GM19025 (cell line): ENCODE measurements around the gene LGR6.
"Not testable (repeated sequence)": the region's sequence is repeated elsewhere in the genome, so short reads cannot be mapped to it uniquely, and the experiment has no call there.

Source experiments
- ATAC-seq: cut with Tn5 transposase; IDR thresholded peaks from one replicate; pipeline ENCODE4 v1.9.1; 2021; ENCODE audit warnings: mild to moderate bottlenecking, low read depth, moderate library complexity; ENCODE audit not compliant: unreplicated experiment

LGR6 gene

GRCh38 chr1:202311875-202312635 lies 118.5 kb downstream of the LGR6 start:
- ATAC-seq, result no peak

GRCh38 chr1:202315576-202316168 lies 122.1 kb downstream of the LGR6 start:
- ATAC-seq, result no peak

DNA sequence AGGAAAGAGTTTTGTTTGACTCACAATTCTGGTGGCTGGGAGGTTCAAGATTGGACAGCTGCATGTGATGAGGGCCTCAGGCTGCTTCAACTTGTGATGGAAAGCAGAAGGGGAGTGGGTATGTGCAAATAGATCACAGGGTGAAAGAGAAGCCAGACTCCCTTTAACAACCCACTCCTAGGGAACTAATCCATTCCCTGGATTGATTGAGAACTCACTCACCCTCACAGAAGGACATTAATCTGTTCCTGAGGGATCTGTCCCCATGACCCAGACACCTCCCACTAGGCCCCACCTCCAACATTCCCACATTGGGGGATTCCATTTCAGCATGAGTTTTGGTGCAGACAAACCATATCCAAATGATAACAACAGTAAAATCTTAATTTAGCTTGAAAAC lies 122.6 kb downstream of the LGR6 start:
- ATAC-seq, result no peak

- ATAC-seq, result no peak
Observed at GRCh38 chr1:202317941-202318925, 124.6 kb downstream of the LGR6 start.

DNA sequence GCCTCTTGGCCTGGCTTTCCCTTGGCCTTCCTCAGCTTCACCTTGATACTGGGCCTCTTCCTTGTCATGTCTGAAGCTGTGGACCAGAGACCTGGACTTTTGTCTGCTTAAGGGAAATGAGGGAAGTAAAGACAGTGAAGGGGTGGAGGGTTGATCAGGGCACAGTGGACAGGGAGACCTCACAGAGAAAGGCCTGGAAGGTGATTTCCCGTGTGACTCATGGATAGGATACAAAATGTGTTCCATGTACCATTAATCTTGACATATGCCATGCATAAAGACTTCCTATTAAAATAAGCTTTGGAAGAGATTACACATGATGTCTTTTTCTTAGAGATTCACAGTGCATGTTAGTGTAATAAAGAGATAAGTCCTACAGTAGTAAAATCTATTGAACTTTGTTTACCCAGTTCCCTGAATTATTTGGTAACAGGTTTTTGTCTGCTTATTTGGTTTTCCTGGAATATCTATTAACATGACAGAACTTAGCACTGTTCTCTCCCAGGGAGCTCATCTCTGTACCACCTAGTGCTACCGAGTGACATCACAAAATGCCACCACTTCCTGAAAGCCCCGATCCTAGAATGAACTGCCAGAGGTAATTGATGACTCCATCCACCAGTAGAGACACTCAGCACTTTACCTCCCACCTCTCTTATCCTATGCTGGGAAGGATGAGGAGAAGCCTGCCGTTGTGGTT lies 125.9 kb downstream of the LGR6 start:
- ATAC-seq, result no peak

GRCh38 chr1:202320081-202320405 lies 126.4 kb downstream of the LGR6 start:
- ATAC-seq, result no peak

GRCh38 chr1:202323731-202324130 lies 130.1 kb downstream of the LGR6 start:
- ATAC-seq, result no peak

GRCh38 chr1:202324646-202325045 lies 131.0 kb downstream of the LGR6 start:
- no peak for ATAC-seq

GRCh38 chr1:202329891-202330290 lies 136.3 kb downstream of the LGR6 start:
- ATAC-seq, result no peak

DNA sequence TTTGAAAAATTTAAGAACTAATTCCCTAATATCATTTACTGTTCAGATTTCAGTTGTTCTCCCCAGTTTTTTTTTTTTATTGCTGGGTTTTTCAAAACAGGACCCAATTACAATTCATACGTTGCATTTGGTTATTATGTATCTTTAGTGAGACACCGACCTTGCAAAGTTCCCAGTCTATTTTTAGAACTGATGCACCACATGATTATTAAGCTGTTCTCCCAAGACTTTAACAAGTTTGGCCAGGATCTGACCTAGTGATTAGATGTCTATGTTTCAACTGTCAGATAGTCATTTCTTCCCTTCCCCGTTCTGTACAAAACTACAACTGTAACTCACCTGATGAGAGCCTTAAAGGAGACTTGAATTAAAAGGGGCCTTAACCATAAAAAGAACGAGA lies 140.3 kb downstream of the LGR6 start:
- no peak for ATAC-seq

GRCh38 chr1:202343652-202344349 lies 150.2 kb downstream of the LGR6 start:
- ATAC-seq, result no peak

DNA sequence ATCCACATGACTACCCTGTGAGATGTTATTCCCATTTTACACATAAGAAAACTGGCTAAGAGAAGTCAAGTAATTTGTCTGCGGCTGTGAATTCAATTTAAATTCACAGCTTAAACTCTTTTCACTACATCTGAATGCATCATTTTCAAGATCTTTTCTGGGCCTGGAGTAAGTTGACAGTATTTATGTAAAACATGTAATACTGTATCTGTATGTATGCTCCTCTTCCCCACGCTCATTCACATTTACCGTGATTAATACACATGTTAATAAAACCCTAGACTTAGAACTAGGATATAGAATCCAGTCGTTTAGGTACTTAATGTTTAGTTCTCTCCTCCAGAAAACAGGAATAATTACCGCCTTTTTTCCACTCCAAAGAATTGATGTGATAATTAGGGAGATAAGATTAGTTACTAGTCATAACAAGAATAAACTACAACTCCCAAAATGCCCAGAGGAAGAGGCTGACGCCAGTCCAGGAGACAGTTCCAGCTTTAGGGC lies 154.5 kb downstream of the LGR6 start:
- no peak for ATAC-seq

GRCh38 chr1:202348509-202349205 lies 155.1 kb downstream of the LGR6 start, which contains the start of gene PPP1R12B:
PPP1R12B (plus strand) TSS chr1:202348699; CDS start chr1:202348852, 153 bp downstream.
- peak; percentile 94 for ATAC-seq

GRCh38 chr1:202349206-202349928 lies 155.8 kb downstream of the LGR6 start:
- no peak for ATAC-seq

- no peak for ATAC-seq
Observed at GRCh38 chr1:202351725-202352124, 158.1 kb downstream of the LGR6 start.

DNA sequence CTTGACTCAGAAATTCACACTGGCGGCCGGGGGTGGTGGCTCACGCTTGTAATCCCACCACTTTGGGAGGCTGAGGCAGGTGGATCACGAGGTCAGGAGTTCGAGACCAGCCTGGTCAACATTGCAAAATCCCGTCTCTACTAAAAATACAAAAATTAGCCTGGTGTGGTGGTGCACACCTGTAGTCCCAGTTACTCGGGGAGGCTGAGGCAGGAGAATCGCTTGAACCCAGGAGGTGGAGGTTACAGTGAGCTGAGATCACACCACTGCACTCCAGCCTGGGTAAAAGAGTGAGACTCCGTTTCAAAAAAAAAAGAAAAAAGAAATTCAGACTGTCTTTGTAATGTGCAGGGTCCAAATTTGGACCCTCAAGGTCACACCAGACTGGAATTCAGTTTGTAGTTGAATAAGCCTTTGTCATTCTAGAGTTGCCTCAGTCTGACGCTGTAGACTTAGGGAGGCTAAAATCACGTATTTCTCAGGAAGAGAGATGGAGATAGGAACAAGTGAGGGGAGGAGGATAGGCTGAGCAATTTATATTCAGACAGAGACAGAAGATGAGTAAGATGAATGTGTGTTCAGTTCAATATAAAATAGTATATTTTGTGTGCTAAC lies 159.1 kb downstream of the LGR6 start:
- ATAC-seq, result not testable (repeated sequence)

DNA sequence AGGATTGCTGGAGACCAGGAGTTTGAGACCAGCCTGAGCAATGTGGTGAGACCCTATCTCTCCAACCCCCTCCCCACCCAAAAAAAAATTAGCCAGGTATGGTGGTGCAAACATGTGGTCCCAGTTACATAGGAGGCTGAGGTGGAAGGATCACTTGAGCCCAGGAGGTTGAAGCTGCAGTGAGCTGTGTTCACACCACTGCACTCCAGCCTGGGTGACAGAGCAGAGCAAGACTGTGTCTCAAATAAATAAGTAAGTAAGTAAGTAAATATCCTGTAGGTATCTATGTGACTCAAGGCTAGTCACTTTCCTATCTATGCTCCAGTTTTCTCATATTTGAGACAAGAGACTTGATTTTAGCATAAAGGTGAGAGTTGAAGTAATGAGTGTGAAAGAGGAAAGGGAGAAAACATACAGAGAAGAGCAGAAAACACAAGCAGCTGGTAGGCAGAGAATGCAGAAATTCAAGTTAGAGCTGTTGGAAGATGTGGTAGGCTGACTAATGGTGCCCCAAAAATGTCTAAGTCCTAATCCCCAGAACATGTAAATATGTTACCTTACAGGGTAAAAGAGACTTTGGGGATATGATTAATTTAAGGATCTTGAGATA lies 162.4 kb downstream of the LGR6 start:
- no peak for ATAC-seq

DNA sequence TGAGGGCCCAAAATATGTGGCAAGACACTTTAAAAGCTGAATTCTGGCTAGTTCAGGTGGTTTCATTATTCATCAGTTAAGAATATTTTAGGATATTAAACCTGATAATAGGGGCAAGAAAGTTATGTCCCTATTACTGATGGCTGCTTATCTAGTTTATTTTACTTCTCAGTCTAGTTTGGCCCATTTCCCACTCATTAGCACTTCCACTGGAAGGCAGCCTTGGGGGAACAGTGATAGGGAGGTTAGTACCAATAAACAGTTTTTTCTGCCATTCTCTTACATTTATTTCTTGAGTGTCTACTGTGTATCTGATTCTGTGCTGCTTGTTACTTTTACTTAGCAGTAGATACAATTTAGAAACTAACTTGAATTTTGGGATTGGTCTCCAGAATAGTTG lies 163.9 kb downstream of the LGR6 start:
- ATAC-seq, result no peak
